ENCODE data around the gene KRTAP10-2. TPM values are rescaled to one million over a fixed set of nuclear protein-coding genes. Genes with fewer than 3 reads are reported as not detected.
"Not testable (repeated sequence)": the region's sequence is repeated elsewhere in the genome, so short reads cannot be mapped to it uniquely, and the experiment has no call there.

Gene KRTAP10-2
- total RNA-seq, 1 experiment from 2014 or later: not detected

DNA sequence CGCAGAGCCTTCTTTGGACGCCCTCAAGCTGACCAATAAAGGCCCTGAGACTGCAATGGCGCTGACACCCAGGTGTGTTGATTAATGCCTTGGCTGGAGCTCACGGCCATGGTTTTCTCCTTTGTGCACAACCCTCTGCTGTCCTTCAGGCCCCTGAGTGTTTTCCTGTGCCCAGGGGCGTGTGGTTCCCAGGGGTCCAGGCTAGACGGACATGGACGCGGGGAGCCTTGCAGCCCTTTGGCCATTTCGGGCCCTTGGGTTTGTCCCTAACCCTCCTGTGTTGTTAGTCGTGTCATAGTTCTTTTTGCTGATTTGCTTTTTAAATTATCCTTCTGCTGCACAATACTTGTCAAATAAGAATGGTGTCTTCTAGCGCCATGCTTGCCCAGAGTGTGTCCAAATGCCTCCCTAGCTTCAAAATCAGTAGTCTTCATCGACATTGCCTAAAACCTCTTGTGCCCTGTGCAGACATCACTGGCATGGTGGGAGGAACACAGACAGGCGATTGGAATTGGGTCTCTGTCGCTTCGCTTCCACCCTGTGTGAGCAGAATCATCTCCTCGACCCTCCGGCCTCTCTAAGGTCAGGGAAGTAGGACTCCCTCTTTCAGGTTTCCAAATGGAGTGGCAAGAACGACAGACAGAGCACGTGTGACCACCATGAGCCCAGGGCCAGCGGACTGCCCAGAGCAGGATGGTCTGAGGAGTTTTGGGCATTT, 24.2 kb upstream of the KRTAP10-2 start:
- H3K4me2 ChIP-seq: no peak overlapping the region
- H3K4me1 ChIP-seq (replicated peaks; ENCODE audit: insufficient read depth): no peaks in the 10 kb centered on the region
- no peaks in the 10 kb centered on the region for H4K20me1 ChIP-seq (ENCODE audit: insufficient read depth)
- no peak overlapping the region for H3K27ac ChIP-seq
- H2AFZ ChIP-seq: no peak overlapping the region
- H3K79me2 ChIP-seq (ENCODE audit: low read depth): no peaks in the 10 kb centered on the region
- H3K36me3 ChIP-seq (ENCODE audit: low read depth): no peaks in the 10 kb centered on the region
- no peaks in the 10 kb centered on the region for H3F3A ChIP-seq (ENCODE audit: insufficient read depth, low read depth)
- CTCF ChIA-PET: no interaction called here
- no peak overlapping the region for H3K4me3 ChIP-seq
- H3K9me2 ChIP-seq (ENCODE audit: insufficient read depth): no peaks in the 10 kb centered on the region
- peaks cover 53% of the 10 kb centered on the region for H3K27me3 ChIP-seq (ENCODE audit: insufficient read depth, low read depth)
- intact Hi-C loops (cut with micrococcal nuclease; ENCODE audit: unreplicated experiment): no loop called here
- no peak for TF ChIP-seq EZH2 (IDR thresholded peaks at IDR 0.05; ENCODE audit: low read depth)
- TF ChIP-seq, protein P1, sequence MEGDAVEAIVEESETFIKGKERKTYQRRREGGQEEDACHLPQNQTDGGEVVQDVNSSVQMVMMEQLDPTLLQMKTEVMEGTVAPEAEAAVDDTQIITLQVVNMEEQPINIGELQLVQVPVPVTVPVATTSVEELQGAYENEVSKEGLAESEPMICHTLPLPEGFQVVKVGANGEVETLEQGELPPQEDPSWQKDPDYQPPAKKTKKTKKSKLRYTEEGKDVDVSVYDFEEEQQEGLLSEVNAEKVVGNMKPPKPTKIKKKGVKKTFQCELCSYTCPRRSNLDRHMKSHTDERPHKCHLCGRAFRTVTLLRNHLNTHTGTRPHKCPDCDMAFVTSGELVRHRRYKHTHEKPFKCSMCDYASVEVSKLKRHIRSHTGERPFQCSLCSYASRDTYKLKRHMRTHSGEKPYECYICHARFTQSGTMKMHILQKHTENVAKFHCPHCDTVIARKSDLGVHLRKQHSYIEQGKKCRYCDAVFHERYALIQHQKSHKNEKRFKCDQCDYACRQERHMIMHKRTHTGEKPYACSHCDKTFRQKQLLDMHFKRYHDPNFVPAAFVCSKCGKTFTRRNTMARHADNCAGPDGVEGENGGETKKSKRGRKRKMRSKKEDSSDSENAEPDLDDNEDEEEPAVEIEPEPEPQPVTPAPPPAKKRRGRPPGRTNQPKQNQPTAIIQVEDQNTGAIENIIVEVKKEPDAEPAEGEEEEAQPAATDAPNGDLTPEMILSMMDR (conservative IDR thresholded peaks at IDR 0.05): no peak
- BruUV-seq (replicated peaks): no TSS peak
- DNase-seq: no peak
- POLR2A ChIA-PET (ENCODE audit: unreplicated experiment): no interaction called here
- no peaks in the 10 kb centered on the region for H3K9me3 ChIP-seq (ENCODE audit: insufficient read depth, low read depth)

- H3K9me3 ChIP-seq (ENCODE audit: insufficient read depth, low read depth): no peaks in the 10 kb centered on the region
- no peak overlapping the region for H3K4me3 ChIP-seq
- H3K79me2 ChIP-seq (ENCODE audit: low read depth): no peaks in the 10 kb centered on the region
- H3K27ac ChIP-seq: no peak overlapping the region
- peaks cover 58% of the 10 kb centered on the region for H3K27me3 ChIP-seq (ENCODE audit: insufficient read depth, low read depth)
- H2AFZ ChIP-seq: no peak overlapping the region
- no peaks in the 10 kb centered on the region for H3F3A ChIP-seq (ENCODE audit: insufficient read depth, low read depth)
- intact Hi-C loops (cut with micrococcal nuclease; ENCODE audit: unreplicated experiment): no loop called here
- BruUV-seq (replicated peaks): no TSS peak
- no peaks in the 10 kb centered on the region for H3K36me3 ChIP-seq (ENCODE audit: low read depth)
- no peak overlapping the region for H3K4me2 ChIP-seq
- CTCF ChIA-PET: no interaction called here
- H4K20me1 ChIP-seq (ENCODE audit: insufficient read depth): no peaks in the 10 kb centered on the region
- no peaks in the 10 kb centered on the region for H3K4me1 ChIP-seq (replicated peaks; ENCODE audit: insufficient read depth)
- H3K9me2 ChIP-seq (ENCODE audit: insufficient read depth): no peaks in the 10 kb centered on the region
- POLR2A ChIA-PET (ENCODE audit: unreplicated experiment): no interaction called here
- TF ChIP-seq, protein P1 (conservative IDR thresholded peaks at IDR 0.05): no peak
- no peak for TF ChIP-seq EZH2 (IDR thresholded peaks at IDR 0.05; ENCODE audit: low read depth)
- DNase-seq: no peak
Observed at GRCh38 chr21:44574457-44575306, 23.4 kb upstream of the KRTAP10-2 start.

GRCh38 chr21:44573630-44574456, 22.5 kb upstream of the KRTAP10-2 start, which contains the start of gene KRTAP10-4:
KRTAP10-4 (plus strand) TSS chr21:44573729; CDS start chr21:44573759, 30 bp downstream.
- H3K4me1 ChIP-seq (replicated peaks; ENCODE audit: insufficient read depth); H3K9me2 ChIP-seq (ENCODE audit: insufficient read depth); intact Hi-C loops (cut with micrococcal nuclease; ENCODE audit: unreplicated experiment); H3K36me3 ChIP-seq (ENCODE audit: low read depth); H3K27ac ChIP-seq; H4K20me1 ChIP-seq (ENCODE audit: insufficient read depth); DNase-seq; BruUV-seq (replicated peaks); CTCF ChIA-PET; H3K4me3 ChIP-seq; H3F3A ChIP-seq (ENCODE audit: insufficient read depth, low read depth); H3K9me3 ChIP-seq (ENCODE audit: insufficient read depth, low read depth); POLR2A ChIA-PET (ENCODE audit: unreplicated experiment); H2AFZ ChIP-seq; H3K79me2 ChIP-seq (ENCODE audit: low read depth); H3K4me2 ChIP-seq: not testable (repeated sequence)
- H3K27me3 ChIP-seq (ENCODE audit: insufficient read depth, low read depth): peaks cover 66% of the 10 kb centered on the region
